ENCODE measurements around the gene DMAC1. TPM values are rescaled to one million over a fixed set of nuclear protein-coding genes. Genes with fewer than 3 reads are reported as not detected.

The DMAC1 gene
- total RNA-seq, 1 donor from 2014 or later = 31.5 TPM

DNA sequence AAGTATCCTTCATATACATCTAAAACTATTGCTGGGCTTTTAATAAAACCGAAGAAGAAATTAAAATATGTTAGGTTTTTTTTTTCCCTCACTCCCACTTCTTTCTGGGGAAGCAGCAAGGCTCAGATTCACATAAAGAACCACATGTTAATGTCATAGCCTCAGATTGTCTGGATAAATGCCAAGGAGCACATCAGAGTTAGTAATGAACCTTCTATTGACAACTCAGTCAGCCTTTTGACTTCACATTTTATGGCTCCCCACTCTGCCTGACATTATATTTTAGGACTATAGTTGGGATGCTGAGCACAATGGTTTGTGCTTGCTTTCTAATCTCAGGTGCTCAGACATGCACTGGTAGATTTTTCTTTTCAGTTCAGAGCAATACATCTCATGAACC lies 21.8 kb downstream of the DMAC1 start:
- intact Hi-C loops (cut with DNase I) = no loop called here
- no peak overlapping the region for H3K4me3 ChIP-seq

DNA sequence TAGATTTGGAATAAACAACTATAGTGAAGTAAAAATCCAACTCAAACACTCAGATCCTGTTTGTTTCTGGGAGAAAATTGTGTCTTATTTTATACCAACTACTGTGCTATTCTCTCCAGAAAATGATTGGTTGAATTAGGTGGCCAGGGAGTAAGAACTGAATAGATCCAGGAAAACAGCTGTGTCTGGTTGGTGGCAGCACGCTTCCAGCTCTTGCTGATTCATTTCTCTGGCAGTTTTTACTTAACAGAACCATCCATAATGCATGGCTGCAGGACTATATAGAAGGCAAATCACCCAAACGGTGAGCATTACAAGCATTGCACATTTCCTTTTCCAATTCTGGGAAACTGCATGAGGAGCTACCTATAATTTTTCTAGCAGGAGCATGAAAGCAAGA lies 29.5 kb downstream of the DMAC1 start:
- Histone ChIP-seq H3K27ac (no peak overlapping the region), H3K9me3 (no peaks in the 10 kb centered on the region), H3K27me3 (no peaks in the 10 kb centered on the region), H3K4me1 (no peaks in the 10 kb centered on the region), H3K36me3 (no peaks in the 10 kb centered on the region), H3K4me3 (no peak overlapping the region)
- TF ChIP-seq, protein P1, sequence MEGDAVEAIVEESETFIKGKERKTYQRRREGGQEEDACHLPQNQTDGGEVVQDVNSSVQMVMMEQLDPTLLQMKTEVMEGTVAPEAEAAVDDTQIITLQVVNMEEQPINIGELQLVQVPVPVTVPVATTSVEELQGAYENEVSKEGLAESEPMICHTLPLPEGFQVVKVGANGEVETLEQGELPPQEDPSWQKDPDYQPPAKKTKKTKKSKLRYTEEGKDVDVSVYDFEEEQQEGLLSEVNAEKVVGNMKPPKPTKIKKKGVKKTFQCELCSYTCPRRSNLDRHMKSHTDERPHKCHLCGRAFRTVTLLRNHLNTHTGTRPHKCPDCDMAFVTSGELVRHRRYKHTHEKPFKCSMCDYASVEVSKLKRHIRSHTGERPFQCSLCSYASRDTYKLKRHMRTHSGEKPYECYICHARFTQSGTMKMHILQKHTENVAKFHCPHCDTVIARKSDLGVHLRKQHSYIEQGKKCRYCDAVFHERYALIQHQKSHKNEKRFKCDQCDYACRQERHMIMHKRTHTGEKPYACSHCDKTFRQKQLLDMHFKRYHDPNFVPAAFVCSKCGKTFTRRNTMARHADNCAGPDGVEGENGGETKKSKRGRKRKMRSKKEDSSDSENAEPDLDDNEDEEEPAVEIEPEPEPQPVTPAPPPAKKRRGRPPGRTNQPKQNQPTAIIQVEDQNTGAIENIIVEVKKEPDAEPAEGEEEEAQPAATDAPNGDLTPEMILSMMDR (IDR thresholded peaks at IDR 0.05) = no peak
- DNase-seq (ENCODE audit: low spot score in 2 of 2) = no peak
- intact Hi-C loops (cut with DNase I) = no loop called here

More for the DNA sequence above, 21.8 kb downstream of the DMAC1 start:
- H3K4me1 ChIP-seq = no peaks in the 10 kb centered on the region
- no peak for DNase-seq (ENCODE audit: low spot score in 2 of 2)
- no peaks in the 10 kb centered on the region for H3K9me3 ChIP-seq
- TF ChIP-seq, protein P1 (IDR thresholded peaks at IDR 0.05) = no peak
- H3K27ac ChIP-seq = no peak overlapping the region
- H3K27me3 ChIP-seq = no peaks in the 10 kb centered on the region
- no peaks in the 10 kb centered on the region for H3K36me3 ChIP-seq

DNA sequence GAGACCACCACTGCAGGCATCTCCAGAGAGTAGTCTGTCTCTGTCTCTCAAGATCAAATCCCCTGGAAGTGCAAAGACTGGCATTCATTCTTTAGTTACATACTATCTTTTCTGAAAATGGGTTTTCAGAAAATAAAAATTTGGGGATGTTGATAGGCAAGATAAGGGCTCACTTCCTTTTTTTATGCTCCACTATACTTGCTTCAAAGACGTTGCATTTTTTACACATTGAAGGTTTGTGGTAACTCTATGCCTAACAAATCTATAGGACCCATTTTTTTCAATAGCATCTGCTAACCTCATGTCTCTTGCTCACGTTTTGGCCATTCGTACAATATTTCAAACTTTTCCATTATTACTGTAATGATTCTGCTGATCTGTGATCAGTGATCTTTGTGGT lies 37.0 kb downstream of the DMAC1 start:
- Histone ChIP-seq H3K27me3 (no peaks in the 10 kb centered on the region), H3K36me3 (no peaks in the 10 kb centered on the region), H3K4me1 (no peaks in the 10 kb centered on the region), H3K4me3 (no peak overlapping the region), H3K27ac (no peak overlapping the region), H3K9me3 (no peaks in the 10 kb centered on the region)
- TF ChIP-seq, protein P1 (IDR thresholded peaks at IDR 0.05) = no peak
- DNase-seq (ENCODE audit: low spot score in 2 of 2) = no peak
- intact Hi-C loops (cut with DNase I) = loop anchor here (10.0 kb wide), 1 partner anchor 198 kb away; no protein-coding TSS in a partner anchor

DNA sequence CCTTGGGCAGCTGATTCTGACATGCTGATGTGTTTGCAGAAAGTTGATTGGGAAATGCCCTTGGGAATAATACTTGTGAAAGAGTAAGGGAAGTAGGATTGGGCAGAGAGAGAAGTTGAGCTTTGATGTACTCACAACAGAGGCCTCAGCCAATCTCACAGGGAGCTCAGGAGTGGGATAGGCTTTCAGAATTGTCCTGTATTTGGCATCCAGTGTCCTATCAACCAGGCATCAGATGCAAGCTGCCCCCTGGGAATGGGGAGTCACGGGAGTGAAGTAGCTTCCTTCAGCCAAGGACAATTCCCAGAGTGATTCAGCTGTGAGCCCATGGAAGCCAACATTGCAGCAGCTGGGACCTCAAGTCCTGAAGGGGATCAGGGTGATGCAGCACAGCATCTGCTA lies 39.6 kb downstream of the DMAC1 start:
- no peak for DNase-seq (ENCODE audit: low spot score in 2 of 2)
- TF ChIP-seq, protein P1 (IDR thresholded peaks at IDR 0.05) = no peak
- no peak overlapping the region for H3K27ac ChIP-seq
- intact Hi-C loops (cut with DNase I) = loop anchor here (10.0 kb wide), 1 partner anchor 195 kb away; no protein-coding TSS in a partner anchor
- H3K4me3 ChIP-seq = no peak overlapping the region
- H3K36me3 ChIP-seq = no peaks in the 10 kb centered on the region
- no peaks in the 10 kb centered on the region for H3K27me3 ChIP-seq
- no peaks in the 10 kb centered on the region for H3K9me3 ChIP-seq
- no peaks in the 10 kb centered on the region for H3K4me1 ChIP-seq

DNA sequence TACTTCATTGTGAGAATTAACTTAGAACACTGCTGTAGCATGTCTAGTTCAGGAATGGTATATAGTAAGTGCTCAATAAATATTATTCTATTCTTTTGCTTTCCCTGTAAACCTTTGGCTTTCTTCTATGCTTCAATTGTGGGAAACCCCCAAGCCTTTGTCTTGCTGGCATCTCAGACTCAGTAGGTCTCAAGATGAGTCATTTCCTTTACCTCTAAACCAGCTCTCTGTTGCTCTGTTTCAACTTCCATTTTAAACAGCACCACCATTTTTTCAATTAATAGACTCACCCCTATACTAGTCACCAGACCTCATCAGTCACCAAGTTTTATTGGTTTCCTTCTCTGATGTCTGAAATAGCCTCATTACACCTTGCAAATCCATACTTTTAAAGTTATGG lies 43.5 kb downstream of the DMAC1 start:
- no peak overlapping the region for H3K4me3 ChIP-seq
- no peaks in the 10 kb centered on the region for H3K4me1 ChIP-seq
- H3K36me3 ChIP-seq = no peaks in the 10 kb centered on the region
- TF ChIP-seq, protein P1 (IDR thresholded peaks at IDR 0.05) = no peak
- no peaks in the 10 kb centered on the region for H3K9me3 ChIP-seq
- intact Hi-C loops (cut with DNase I) = no loop called here
- DNase-seq (ENCODE audit: low spot score in 2 of 2) = no peak
- no peaks in the 10 kb centered on the region for H3K27me3 ChIP-seq
- no peak overlapping the region for H3K27ac ChIP-seq

DNA sequence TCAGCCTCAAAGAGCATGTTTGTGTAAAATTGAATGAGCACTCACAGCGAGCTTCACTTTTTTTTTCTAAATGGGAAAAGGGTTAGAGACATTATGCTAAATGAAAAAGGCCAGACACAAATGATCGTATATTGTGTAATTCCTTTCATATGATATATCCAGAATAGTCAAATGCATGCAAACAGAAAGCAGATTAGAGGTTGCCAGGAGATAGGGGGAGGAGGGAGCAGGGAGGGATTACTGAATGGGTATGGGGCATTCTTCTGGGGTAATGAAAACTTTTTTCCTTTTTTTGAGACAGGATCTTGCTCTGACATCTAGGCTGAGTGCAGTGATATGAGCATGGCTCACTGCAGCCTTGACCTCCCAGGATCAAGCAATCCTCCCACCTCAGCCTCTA lies 47.1 kb downstream of the DMAC1 start:
- intact Hi-C loops (cut with DNase I) = no loop called here
- Histone ChIP-seq H3K4me3 (no peak overlapping the region), H3K4me1 (no peaks in the 10 kb centered on the region), H3K27ac (no peak overlapping the region), H3K9me3 (no peaks in the 10 kb centered on the region), H3K36me3 (no peaks in the 10 kb centered on the region), H3K27me3 (no peaks in the 10 kb centered on the region)
- TF ChIP-seq, protein P1 (IDR thresholded peaks at IDR 0.05) = no peak
- no peak for DNase-seq (ENCODE audit: low spot score in 2 of 2)

Data from ascending aorta (tissue), 2 donors.